Activated CD4-positive, alpha-beta memory T cell treated with anti-CD3 and anti-CD28 coated beads for 36 hours (primary cell): ENCODE results near the gene HAND2. TPM values are rescaled to one million over a fixed set of nuclear protein-coding genes. Genes with fewer than 3 reads are reported as not detected.

Experiments
- CTCF ChIA-PET: fragments of 350-600 bp; sonication (Branson Sonifier 250); formaldehyde crosslinking; loops from one replicate; lab custom pipeline; 2021; ENCODE audit warnings: antibody characterized with exemption, inconsistent platforms; lab: Charles Lee
- POLR2A ChIA-PET: fragments of 350-600 bp; sonication (Branson Sonifier 250); formaldehyde crosslinking; loops from one replicate; lab custom pipeline; 2021; ENCODE audit warnings: antibody characterized with exemption; lab: Charles Lee
- DNase-seq: peaks from one replicate; pipeline ENCODE4 v3.0.0-alpha.2; 2020
- H3K27ac Mint-ChIP-seq: one replicate; pipeline ENCODE4 v1.8.0; 2021; ENCODE audit warnings: mixed read lengths
- H3K27me3 Mint-ChIP-seq: one replicate; pipeline ENCODE4 v1.8.0; 2021; ENCODE audit warnings: mixed read lengths
- H3K36me3 Mint-ChIP-seq: one replicate; pipeline ENCODE4 v1.8.0; 2021; ENCODE audit warnings: mixed read lengths
- H3K4me1 Mint-ChIP-seq: one replicate; pipeline ENCODE4 v1.8.0; 2021; ENCODE audit warnings: low read depth, mixed read lengths
- H3K4me3 Mint-ChIP-seq: one replicate; pipeline ENCODE4 v1.8.0; 2021; ENCODE audit warnings: mild to moderate bottlenecking, mixed read lengths
- H3K9me3 Mint-ChIP-seq: one replicate; pipeline ENCODE4 v1.8.0; 2021; ENCODE audit warnings: mixed read lengths
- intact Hi-C: fragments of 100-400 bp; cut with micrococcal nuclease; formaldehyde crosslinking; loops from one replicate; pipeline ENCODE4 v1.15.1; 2023
- total RNA-seq, 2 experiments: library from RNA; stranded (reverse); gene quantifications; one replicate each; pipeline ENCODE4 v1.2.3, GENCODE V29; 2021

HAND2 gene
- total RNA-seq, 2 experiments from 2014 or later = not detected

DNA sequence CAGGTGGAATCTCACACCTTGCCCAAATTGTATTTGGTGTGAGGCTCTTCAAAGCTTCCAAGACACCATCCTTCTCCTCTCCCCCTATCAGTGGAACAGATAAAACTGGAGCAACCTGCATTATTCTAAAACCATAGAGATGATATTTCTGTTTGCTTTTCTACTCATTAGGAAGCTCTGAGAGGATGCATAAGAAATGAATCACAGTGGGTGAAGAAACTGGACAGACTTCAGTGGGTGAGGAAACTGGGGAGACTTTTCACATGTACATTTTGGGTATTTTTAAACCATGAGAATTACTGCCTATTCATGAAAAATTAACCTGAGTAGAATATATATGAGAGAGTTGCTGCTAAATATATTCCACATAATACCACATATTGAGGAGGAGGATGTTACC lies 16.4 kb downstream of the HAND2 start:
- intact Hi-C loops = no loop called here
- H3K4me3 Mint-ChIP-seq = no peak overlapping the region
- POLR2A ChIA-PET = no interaction called here
- H3K27me3 Mint-ChIP-seq = peaks cover 70% of the 10 kb centered on the region
- H3K36me3 Mint-ChIP-seq = peaks cover 6% of the 10 kb centered on the region
- CTCF ChIA-PET = no interaction called here
- DNase-seq = no peak
- H3K4me1 Mint-ChIP-seq = peaks cover 13% of the 10 kb centered on the region
- no peaks in the 10 kb centered on the region for H3K9me3 Mint-ChIP-seq
- H3K27ac Mint-ChIP-seq = no peak overlapping the region

DNA sequence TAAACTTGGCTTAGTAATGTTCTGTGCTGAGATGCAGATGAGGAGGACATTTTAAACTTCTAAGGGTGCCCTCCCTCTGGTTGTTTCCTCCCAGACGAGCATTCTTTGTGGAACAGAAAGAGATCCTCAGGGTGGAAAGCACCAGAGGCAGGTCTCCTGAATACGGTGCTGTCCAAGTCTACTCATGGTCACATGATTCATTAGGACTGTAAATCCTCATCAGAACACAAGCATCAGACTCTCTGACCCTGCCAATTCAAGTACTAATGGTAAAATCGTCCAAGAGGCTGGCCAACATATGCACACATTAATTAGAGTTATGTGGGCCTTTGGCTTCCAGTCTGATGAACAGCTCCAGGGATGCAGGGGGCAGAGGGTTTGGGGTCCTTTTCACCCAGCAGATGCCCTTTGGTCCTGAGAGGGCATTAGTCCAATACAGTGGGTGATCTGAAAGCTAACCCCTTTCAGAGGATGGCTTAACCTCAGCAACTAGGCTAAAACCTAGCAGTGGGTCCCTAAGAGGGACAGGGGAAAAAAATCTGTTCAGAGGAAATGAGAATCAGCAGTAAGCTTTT lies 18.2 kb downstream of the HAND2 start:
- ChIA-PET CTCF (no interaction called here), POLR2A (no interaction called here)
- Mint-ChIP-seq H3K27ac (no peak overlapping the region), H3K36me3 (peaks cover 6% of the 10 kb centered on the region), H3K4me3 (no peak overlapping the region), H3K4me1 (peaks cover 23% of the 10 kb centered on the region), H3K27me3 (peaks cover 72% of the 10 kb centered on the region), H3K9me3 (no peaks in the 10 kb centered on the region)
- DNase-seq = no peak
- intact Hi-C loops = no loop called here

DNA sequence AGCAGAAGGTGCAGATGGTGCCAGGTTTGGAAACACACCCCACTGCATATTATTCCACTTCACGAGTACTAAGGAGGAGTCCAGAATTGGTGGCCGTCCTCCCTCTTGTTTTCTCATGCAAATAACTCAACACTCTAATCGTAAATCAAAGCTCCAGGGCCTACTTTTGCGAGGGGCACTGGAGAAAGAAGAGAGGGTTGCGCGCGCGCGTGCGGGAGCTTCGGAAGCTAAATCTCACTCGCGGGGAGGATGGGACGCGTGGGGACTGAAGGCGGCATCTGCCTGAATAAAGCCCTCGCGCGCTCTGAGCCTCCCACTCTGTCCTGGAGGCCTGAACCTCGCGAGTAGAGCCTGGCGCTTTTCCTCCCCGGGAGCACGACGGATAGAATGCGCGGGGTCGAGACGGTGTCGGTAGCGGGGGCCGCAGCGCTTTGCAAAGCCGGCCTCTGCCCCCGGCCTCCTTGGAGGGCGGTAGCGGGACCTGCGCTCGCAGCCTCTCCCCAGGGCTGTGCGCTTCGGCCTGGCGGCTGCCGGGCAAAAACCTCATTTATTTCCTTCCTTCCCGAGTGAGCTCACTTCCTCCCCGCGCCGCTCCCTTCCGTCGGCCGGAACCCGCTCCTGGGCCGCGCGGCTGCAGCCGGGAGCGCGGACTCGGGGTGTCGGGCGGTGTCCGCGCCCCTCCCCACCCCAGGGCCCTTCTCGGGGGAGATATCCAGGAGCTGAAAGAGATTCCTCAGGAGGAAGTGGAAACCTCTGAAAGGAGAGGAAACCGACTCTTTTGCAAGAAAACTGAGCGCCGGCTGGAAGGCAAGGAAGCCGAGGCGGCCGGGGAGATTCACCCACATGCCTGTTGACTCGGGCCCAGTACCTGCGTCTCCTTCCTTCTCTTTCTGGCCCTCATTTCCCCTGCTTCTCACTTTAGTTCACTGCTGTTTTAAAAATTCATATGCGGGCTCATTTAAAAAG lies 20.7 kb downstream of the HAND2 start:
- peaks cover 6% of the 10 kb centered on the region for H3K36me3 Mint-ChIP-seq
- POLR2A ChIA-PET = interaction anchor here (0.6 kb wide), 1 partner anchor 11 kb away, joined by 3 read pairs; no protein-coding TSS in a partner anchor

DNA sequence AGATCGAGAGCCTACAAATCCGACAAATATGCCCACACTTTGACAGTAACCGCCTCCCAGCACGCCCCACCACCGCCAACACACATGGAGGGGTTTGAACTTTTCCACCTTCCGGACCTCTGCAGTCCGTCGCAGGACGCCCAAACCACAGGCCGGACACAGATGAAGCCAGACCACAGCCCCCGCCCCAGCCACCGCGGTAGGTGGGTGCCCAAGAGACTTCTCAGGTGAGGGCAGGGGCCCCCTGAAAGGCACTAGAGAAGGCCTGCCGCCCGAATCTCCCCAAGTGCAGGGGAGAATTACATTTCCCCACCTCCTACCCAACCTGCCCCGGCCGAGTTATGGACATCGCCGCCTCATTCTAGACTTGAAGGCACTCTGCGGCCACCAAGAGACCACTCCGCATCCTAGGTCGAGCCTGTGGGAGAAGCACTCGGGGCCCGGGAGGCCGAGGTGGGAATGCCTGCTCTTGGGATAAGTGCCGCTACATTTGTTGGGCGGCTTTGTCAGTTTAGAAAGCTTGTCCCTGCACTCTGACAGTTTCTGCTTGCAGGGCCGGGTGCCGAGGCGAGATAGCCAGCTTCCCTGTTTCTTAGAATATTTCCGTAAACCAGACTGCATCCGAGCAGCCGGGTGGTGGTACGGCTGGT lies 21.5 kb downstream of the HAND2 start:
- no peak for DNase-seq
- intact Hi-C loops = loop anchor here (5.0 kb wide), 1 partner anchor 1124 kb away; no protein-coding TSS in a partner anchor
- peaks cover 6% of the 10 kb centered on the region for H3K36me3 Mint-ChIP-seq
- H3K27ac Mint-ChIP-seq = no peak overlapping the region
- CTCF ChIA-PET = no interaction called here
- peaks cover 24% of the 10 kb centered on the region for H3K4me1 Mint-ChIP-seq
- H3K9me3 Mint-ChIP-seq = no peaks in the 10 kb centered on the region
- POLR2A ChIA-PET = no interaction called here
- H3K4me3 Mint-ChIP-seq = peak overlapping the region; percentile 69
- peaks cover 73% of the 10 kb centered on the region for H3K27me3 Mint-ChIP-seq

More for the DNA sequence above, 20.7 kb downstream of the HAND2 start:
- peak overlapping the region; percentile 69 for H3K4me3 Mint-ChIP-seq
- H3K9me3 Mint-ChIP-seq = no peaks in the 10 kb centered on the region
- DNase-seq = no peak
- peaks cover 73% of the 10 kb centered on the region for H3K27me3 Mint-ChIP-seq
- CTCF ChIA-PET = interaction anchor here (0.9 kb wide), 1 partner anchor 87 kb away, joined by 4 read pairs; no protein-coding TSS in a partner anchor
- peaks cover 24% of the 10 kb centered on the region for H3K4me1 Mint-ChIP-seq
- H3K27ac Mint-ChIP-seq = no peak overlapping the region
- intact Hi-C loops = loop anchor here (5.0 kb wide), 1 partner anchor 1123 kb away; no protein-coding TSS in a partner anchor

DNA sequence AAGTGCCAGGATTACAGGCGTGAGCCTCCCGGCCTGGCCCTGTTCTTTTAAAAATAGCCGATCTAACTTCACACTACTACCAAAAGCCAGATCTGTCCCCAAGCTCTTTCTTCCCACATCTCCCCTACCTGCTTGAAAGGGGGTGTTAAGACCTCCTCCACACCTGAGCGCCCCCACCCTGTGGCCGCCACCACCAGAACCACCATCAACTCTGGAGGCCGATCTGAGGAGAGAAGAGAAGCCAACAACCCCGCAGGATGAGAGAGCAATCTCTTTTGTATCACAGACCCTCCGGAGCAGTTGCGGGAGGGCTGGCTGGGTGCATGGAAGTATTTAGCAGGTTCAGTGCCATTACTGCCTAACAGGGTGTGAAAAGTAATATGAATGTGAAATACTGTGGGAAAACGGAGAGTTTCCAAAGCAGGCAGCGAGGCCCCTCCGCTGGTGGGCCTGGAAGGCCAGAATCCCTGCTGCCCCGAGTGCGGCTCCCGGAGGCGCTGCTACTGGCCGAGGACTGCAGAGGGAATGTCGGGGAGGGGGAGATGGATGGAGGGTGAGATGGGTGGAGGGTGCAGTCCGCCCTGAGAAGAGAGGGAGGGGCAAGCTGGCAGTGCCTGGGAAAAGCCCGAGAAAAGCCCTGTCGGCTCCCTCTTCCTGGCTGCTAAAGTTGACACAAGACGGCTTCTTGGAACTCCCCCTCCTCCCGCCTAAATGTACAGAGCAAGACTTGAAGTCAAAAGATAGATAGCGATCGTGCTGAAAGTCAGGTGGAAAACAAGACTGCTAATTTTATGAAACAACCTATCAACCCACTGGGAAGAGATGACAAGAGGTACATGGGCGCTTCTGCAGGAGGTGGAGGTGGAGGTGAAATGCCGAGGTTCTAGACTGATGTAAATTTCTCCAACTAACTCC lies 22.3 kb downstream of the HAND2 start:
- Mint-ChIP-seq H3K36me3 (peaks cover 6% of the 10 kb centered on the region), H3K27me3 (peaks cover 77% of the 10 kb centered on the region), H3K9me3 (no peaks in the 10 kb centered on the region), H3K27ac (no peak overlapping the region), H3K4me1 (peaks cover 24% of the 10 kb centered on the region), H3K4me3 (no peak overlapping the region)
- DNase-seq = no peak
- ChIA-PET CTCF (interaction anchor here (0.9 to 2.8 kb wide), 2 partner anchors 14 to 245 kb away, joined by 3 to 8 read pairs; no protein-coding TSS in a partner anchor), POLR2A (no interaction called here)
- intact Hi-C loops = loop anchor here (2.0 to 5.0 kb wide), 3 partner anchors 613 to 1125 kb away; no protein-coding TSS in a partner anchor

DNA sequence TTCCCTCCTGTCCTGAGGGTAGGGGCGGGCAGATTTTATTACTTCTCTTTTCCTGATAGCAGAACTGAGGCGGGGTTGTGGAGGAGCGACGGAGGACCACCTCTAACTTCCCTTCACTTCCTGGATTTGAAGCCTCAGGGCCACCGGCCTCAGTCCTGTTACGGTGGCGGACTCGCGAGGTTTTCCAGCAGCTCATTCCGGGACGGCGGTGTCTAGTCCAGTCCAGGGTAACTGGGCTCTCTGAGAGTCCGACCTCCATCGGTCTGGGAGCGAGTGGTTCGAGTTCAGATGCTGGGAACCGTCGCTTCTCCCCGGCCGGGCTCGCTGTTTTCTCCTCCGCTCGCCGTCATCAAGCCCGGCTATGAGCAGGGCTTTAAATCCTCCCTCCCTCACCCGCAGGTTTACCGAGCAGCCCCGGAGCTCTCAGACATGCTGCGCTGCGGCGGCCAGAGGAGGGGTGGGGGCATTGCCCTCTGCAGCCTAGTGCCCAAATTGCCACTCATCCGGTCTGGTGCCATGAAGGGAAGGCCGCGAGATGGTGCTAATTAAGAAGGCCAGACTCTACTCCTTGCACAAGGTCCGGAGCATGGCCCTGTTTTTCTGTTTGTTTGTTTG lies 23.3 kb downstream of the HAND2 start:
- ChIA-PET POLR2A (no interaction called here), CTCF (interaction anchor here (0.9 to 2.8 kb wide), 5 partner anchors 12 to 646 kb away, joined by 3 to 8 read pairs (median 3); no protein-coding TSS in a partner anchor)

DNA sequence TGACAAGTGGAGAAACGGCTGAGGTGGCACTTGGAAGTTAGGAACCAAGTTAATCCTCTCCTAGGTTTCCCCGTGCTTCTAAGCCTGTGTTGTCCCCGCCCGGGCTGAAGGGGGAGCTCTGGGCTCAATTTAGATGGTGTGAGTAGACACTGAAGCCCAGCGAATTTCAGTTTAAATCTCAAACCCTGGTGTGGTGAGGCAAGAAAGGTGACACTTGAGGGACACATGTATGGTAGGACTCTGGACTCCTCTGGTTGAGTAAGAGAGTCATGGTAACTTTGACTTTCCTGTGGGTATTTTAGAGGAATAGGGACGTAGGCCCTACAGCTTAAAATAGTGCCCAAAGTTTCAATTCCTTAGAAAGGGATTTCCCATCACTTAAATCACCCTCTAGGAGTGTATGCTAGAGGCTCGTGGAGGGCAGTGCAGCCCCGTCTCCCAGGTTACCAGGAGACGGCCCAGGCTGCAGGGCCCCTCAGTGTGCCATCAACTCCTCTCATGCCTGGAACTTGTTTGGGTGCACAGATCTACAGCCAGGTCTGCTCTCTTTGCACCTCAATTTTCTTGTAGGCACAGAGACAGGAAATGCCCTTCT lies 24.0 kb downstream of the HAND2 start:
- DNase-seq = peak; percentile 64
- H3K9me3 Mint-ChIP-seq = no peaks in the 10 kb centered on the region
- H3K4me1 Mint-ChIP-seq = peaks cover 30% of the 10 kb centered on the region
- no peak overlapping the region for H3K27ac Mint-ChIP-seq
- H3K27me3 Mint-ChIP-seq = peaks cover 81% of the 10 kb centered on the region
- H3K4me3 Mint-ChIP-seq = no peak overlapping the region
- ChIA-PET POLR2A (no interaction called here), CTCF (interaction anchor here (0.7 to 2.8 kb wide), 14 partner anchors 8 to 707 kb away, joined by 3 to 8 read pairs (median 3); no protein-coding TSS in a partner anchor)
- H3K36me3 Mint-ChIP-seq = peaks cover 12% of the 10 kb centered on the region
- intact Hi-C loops = loop anchor here (1.0 to 5.0 kb wide), 4 partner anchors 246 to 1126 kb away; no protein-coding TSS in a partner anchor

More for the DNA sequence above, 23.3 kb downstream of the HAND2 start:
- no peak overlapping the region for H3K4me3 Mint-ChIP-seq
- H3K36me3 Mint-ChIP-seq = peaks cover 6% of the 10 kb centered on the region
- intact Hi-C loops = loop anchor here (1.0 to 5.0 kb wide), 4 partner anchors 246 to 1126 kb away; no protein-coding TSS in a partner anchor
- peaks cover 25% of the 10 kb centered on the region for H3K4me1 Mint-ChIP-seq
- H3K9me3 Mint-ChIP-seq = no peaks in the 10 kb centered on the region
- H3K27me3 Mint-ChIP-seq = peaks cover 79% of the 10 kb centered on the region
- DNase-seq = no peak
- H3K27ac Mint-ChIP-seq = no peak overlapping the region

DNA sequence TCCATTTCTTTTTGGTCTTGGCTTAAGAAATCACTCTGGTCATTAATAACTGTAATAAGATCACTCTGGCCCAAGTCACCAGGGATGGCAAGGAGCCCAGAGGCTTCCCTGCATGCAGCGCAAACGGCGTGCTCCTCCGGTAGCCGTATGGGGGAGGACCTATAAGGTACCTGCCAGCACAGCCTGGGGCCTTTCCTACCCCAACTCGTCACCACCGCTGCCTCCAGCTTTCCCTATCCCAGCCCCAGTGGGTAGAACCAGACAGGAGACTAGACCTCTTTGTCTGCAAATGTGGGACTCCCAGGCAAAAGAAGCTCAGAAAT lies 25.9 kb downstream of the HAND2 start:
- H3K4me1 Mint-ChIP-seq = peaks cover 32% of the 10 kb centered on the region
- H3K9me3 Mint-ChIP-seq = peaks cover 1% of the 10 kb centered on the region
- no peak overlapping the region for H3K4me3 Mint-ChIP-seq
- H3K27ac Mint-ChIP-seq = no peak overlapping the region
- peaks cover 13% of the 10 kb centered on the region for H3K36me3 Mint-ChIP-seq
- DNase-seq = no peak
- POLR2A ChIA-PET = no interaction called here
- CTCF ChIA-PET = interaction anchor here (1.4 to 1.6 kb wide), 2 partner anchors 10 to 623 kb away, joined by 3 to 5 read pairs; no protein-coding TSS in a partner anchor
- H3K27me3 Mint-ChIP-seq = peaks cover 81% of the 10 kb centered on the region
- intact Hi-C loops = no loop called here

DNA sequence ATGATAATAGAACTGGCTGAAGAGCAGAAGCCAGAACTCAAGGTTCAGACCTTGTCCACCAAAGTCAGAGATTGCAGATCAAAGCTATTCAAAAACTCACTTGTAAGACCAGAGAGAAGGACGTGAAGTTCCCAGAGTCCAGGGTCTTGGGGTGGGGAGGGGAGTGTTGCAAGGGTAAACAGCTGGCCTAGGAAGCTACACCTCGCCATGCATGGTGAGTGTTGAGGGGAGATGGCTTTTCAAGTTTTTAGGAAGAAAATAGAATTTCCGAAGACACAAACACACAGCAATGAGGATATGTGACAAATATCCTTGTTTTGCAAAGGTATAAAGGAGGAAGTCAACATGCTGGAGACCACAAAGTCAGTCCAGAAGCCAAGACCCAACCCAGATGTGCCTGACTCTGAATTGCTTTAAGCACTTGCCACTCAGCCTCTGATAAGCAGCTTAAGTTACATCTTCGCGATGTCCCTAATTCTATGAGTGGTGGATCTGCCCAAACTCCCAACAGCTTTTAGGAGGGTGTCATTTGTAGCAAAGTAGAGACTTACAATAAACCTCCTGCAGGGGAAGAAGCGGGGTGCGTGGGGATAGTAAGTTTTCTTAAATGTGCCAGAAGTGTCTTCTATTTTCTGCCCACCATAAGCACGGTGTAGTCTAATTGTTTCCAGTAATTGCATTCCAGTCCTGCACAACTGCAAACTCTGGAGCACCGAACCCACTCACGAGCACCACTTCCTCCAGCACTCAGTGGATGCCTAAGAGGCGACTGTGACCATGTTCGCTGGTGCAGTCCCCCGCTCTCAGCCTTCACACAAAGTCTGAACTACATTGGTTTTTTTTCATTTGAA lies 26.5 kb downstream of the HAND2 start:
- H3K9me3 Mint-ChIP-seq = peaks cover 1% of the 10 kb centered on the region
- peaks cover 12% of the 10 kb centered on the region for H3K36me3 Mint-ChIP-seq
- DNase-seq = no peak
- CTCF ChIA-PET = interaction anchor here (0.8 to 1.6 kb wide), 3 partner anchors 9 to 617 kb away, joined by 3 to 5 read pairs (median 3); no protein-coding TSS in a partner anchor
- POLR2A ChIA-PET = no interaction called here
- intact Hi-C loops = no loop called here
- H3K27ac Mint-ChIP-seq = no peak overlapping the region
- peaks cover 78% of the 10 kb centered on the region for H3K27me3 Mint-ChIP-seq
- no peak overlapping the region for H3K4me3 Mint-ChIP-seq
- H3K4me1 Mint-ChIP-seq = peaks cover 26% of the 10 kb centered on the region

DNA sequence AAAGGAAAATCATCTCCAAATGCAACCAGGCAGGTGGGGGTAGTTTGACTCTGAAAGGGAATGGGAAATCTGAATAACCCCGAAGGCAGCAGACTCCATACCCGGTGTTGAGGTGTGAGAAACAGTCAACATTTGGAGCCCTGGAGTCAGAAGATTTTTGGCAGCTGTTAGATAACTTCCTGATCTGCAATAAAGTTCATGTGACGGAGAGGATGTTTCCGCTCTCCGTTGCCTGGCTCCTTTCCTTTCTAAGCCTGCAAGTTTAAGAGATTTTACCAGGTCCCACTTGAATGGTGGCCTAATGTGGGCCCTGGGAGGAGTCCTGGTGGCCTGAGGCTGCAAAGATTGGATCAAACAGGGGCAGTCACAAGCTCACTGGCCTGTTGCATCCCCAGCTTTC lies 27.7 kb downstream of the HAND2 start:
- H3K4me3 Mint-ChIP-seq = no peak overlapping the region
- no peak for DNase-seq
- H3K9me3 Mint-ChIP-seq = peaks cover 1% of the 10 kb centered on the region
- peaks cover 69% of the 10 kb centered on the region for H3K27me3 Mint-ChIP-seq
- intact Hi-C loops = no loop called here
- H3K36me3 Mint-ChIP-seq = peaks cover 12% of the 10 kb centered on the region
- H3K27ac Mint-ChIP-seq = no peak overlapping the region
- peaks cover 15% of the 10 kb centered on the region for H3K4me1 Mint-ChIP-seq
- ChIA-PET POLR2A (no interaction called here), CTCF (interaction anchor here (1.0 kb wide), 1 partner anchor 618 kb away, joined by 3 read pairs; no protein-coding TSS in a partner anchor)
